Mucosa of stomach (tissue), 1 donor: Measurements from ENCODE around the gene ART5.
"Not testable (repeated sequence)": the region's sequence is repeated elsewhere in the genome, so short reads cannot be mapped to it uniquely, and the experiment has no call there.

Experiments used
- H3K27me3 ChIP-seq: one replicate; pipeline ENCODE4 v1.7.0; 2013; ENCODE audit warnings: mild to moderate bottlenecking, low read length; ENCODE audit not compliant: control insufficient read depth, insufficient read depth
- H3K36me3 ChIP-seq: one replicate; pipeline ENCODE4 v1.7.0; 2013; ENCODE audit warnings: low read length; ENCODE audit not compliant: control insufficient read depth, insufficient read depth
- H3K4me1 ChIP-seq: one replicate; pipeline ENCODE4 v1.7.0; 2013; ENCODE audit warnings: mild to moderate bottlenecking, low read length; ENCODE audit not compliant: control insufficient read depth, insufficient read depth
- H3K4me3 ChIP-seq: one replicate; pipeline ENCODE4 v1.7.0; 2013; ENCODE audit warnings: low read length
- H3K9ac ChIP-seq: one replicate; pipeline ENCODE4 v1.7.0; 2013; ENCODE audit warnings: mild to moderate bottlenecking, low read length, moderate library complexity
- H3K9me3 ChIP-seq: one replicate; pipeline ENCODE4 v1.7.0; 2013; ENCODE audit warnings: mild to moderate bottlenecking, low read length, moderate library complexity; ENCODE audit not compliant: control insufficient read depth
- donor health status: Pancreatic carcinoma.

ART5 gene

GRCh38 chr11:3667149-3668035 lies 25.6 kb upstream of the ART5 start:
- Histone ChIP-seq H3K27me3 (no peaks in the 10 kb centered on the region), H3K4me3 (no peak overlapping the region), H3K4me1 (no peaks in the 10 kb centered on the region), H3K9me3 (no peaks in the 10 kb centered on the region), H3K36me3 (peaks cover 6% of the 10 kb centered on the region), H3K9ac (no peak overlapping the region)

- Histone ChIP-seq H3K9ac (no peak overlapping the region), H3K27me3 (no peaks in the 10 kb centered on the region), H3K9me3 (no peaks in the 10 kb centered on the region), H3K36me3 (no peaks in the 10 kb centered on the region), H3K4me1 (no peaks in the 10 kb centered on the region), H3K4me3 (no peak overlapping the region)
These were observed 24.3 kb upstream of the ART5 start for GRCh38 chr11:3666023-3666530.

DNA sequence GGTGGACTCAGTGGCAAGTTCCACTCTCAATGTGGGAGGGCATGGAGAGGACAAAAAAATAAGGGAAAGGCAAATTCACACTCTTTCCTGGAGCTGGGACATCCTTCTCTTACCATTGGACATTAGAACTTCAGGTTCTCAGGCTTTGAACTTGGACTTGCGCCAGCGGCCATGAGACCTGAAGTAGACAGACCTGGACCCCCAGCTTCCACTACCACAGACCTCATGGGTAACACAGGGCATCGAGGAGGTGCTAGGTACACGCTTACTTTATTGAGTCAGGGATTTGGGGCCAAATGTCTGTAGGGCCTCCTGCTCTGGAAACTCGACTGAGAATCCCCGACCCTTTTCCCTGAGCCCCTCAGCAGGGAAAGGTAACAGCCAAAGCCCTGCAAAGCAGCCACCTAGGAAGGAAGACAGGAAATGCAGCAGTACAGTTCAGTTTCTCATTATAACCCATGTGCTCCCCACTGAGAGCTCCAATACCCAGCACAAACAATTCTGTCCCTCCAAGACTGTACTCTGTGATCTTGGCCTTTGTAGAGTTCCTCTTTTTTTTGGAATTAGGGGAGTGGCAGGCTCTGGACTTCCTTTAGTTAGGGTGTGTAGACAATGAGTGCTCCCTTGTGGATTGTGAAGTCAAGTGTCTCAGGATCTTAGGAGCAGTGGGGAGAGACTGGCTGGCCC lies 23.7 kb upstream of the ART5 start:
- no peaks in the 10 kb centered on the region for H3K27me3 ChIP-seq
- H3K36me3 ChIP-seq = no peaks in the 10 kb centered on the region
- H3K4me3 ChIP-seq = no peak overlapping the region
- no peak overlapping the region for H3K9ac ChIP-seq
- no peaks in the 10 kb centered on the region for H3K9me3 ChIP-seq
- H3K4me1 ChIP-seq = no peaks in the 10 kb centered on the region

GRCh38 chr11:3664032-3664630 lies 22.3 kb upstream of the ART5 start:
- H3K9me3 ChIP-seq = no peaks in the 10 kb centered on the region

GRCh38 chr11:3662856-3663255 lies 21.1 kb upstream of the ART5 start:
- Histone ChIP-seq H3K9ac (no peak overlapping the region), H3K4me3 (no peak overlapping the region), H3K4me1 (no peaks in the 10 kb centered on the region), H3K27me3 (no peaks in the 10 kb centered on the region), H3K9me3 (no peaks in the 10 kb centered on the region), H3K36me3 (no peaks in the 10 kb centered on the region)

More at GRCh38 chr11:3664032-3664630, 22.3 kb upstream of the ART5 start:
- Histone ChIP-seq H3K27me3 (no peaks in the 10 kb centered on the region), H3K4me3 (no peak overlapping the region), H3K36me3 (no peaks in the 10 kb centered on the region), H3K9ac (no peak overlapping the region), H3K4me1 (no peaks in the 10 kb centered on the region)

DNA sequence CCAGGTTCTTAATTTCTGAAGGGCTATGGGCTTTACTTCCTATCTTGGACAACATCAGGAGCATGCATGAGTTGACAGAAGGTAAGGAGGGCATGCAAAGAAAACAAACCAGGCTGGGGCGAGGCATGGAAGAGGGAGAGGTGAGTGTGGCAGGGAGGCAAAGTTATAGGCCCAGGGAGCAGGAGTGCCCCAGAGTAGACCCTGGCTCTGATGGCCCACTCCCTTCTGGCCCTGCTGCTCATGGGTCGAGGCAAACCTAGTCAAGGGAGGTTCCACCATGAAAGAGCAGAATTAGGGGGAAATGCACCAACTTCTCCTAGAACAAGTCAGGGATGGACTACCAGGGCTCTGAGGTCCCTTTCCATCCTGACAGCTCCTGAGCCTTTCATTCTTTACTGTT lies 19.2 kb upstream of the ART5 start:
- Histone ChIP-seq H3K4me3 (no peak overlapping the region), H3K27me3 (no peaks in the 10 kb centered on the region), H3K9me3 (no peaks in the 10 kb centered on the region), H3K9ac (no peak overlapping the region), H3K36me3 (no peaks in the 10 kb centered on the region), H3K4me1 (no peaks in the 10 kb centered on the region)

DNA sequence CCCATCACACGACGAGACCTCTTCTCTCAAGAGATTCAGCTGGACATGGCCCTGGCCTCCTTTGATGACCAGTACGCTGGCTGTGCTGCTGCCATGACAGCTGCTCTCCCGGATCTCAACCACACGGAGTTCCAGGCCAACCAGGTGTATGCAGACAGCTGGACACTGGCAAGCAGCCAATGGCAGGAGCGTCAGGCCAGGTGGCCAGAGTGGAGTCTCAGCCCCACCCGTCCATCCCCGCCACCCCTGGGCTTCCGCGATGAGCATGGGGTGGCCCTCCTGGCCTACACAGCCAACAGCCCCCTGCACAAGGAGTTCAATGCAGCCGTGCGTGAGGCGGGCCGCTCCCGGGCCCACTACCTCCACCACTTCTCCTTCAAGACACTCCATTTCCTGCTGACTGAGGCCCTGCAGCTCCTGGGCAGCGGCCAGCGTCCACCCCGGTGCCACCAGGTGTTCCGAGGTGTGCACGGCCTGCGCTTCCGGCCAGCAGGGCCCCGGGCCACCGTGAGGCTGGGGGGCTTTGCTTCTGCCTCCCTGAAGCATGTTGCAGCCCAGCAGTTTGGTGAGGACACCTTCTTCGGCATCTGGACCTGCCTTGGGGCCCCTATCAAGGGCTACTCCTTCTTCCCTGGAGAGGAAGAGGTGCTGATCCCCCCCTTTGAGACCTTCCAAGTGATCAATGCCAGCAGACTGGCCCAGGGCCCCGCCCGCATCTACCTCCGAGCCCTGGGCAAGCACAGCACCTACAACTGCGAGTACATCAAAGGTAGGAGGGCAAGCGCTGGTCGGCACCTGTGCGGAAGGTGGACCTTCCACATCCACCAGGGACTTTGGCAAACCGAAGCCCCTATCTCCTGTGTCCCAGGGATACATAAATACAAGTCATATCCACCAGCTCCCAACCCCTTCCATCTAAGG lies 18.1 kb upstream of the ART5 start:
- no peaks in the 10 kb centered on the region for H3K4me1 ChIP-seq
- no peak overlapping the region for H3K4me3 ChIP-seq
- H3K27me3 ChIP-seq = no peaks in the 10 kb centered on the region
- H3K9me3 ChIP-seq = no peaks in the 10 kb centered on the region
- no peak overlapping the region for H3K9ac ChIP-seq
- no peaks in the 10 kb centered on the region for H3K36me3 ChIP-seq

DNA sequence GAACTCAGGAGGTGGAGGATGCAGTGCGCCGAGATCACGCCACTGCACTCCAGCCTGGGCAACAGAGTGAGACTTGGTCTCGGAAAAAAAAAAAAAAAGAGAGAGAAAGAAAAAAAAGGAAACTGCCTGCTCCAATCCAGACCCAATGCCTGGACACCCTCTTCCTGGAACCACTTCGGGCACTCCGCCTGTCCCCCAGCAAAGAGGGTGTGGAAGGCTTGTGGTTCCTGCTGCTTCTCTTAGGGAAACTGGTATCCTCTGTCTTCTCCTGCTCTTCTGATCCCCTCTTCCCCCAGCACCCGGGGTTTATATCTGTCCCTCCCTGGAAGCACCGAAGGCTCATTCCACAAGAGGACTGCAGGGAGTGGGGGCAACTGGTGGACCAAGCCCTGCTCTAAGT lies 16.5 kb upstream of the ART5 start:
- no peak overlapping the region for H3K9ac ChIP-seq
- H3K9me3 ChIP-seq = no peaks in the 10 kb centered on the region
- no peaks in the 10 kb centered on the region for H3K27me3 ChIP-seq
- no peaks in the 10 kb centered on the region for H3K4me1 ChIP-seq
- no peaks in the 10 kb centered on the region for H3K36me3 ChIP-seq
- H3K4me3 ChIP-seq = no peak overlapping the region

- H3K4me1 ChIP-seq, H3K36me3 ChIP-seq, H3K9me3 ChIP-seq, H3K4me3 ChIP-seq, H3K27me3 ChIP-seq, H3K9ac ChIP-seq: not testable (repeated sequence)
These were observed 15.5 kb upstream of the ART5 start for GRCh38 chr11:3657331-3657730.

GRCh38 chr11:3655547-3655946 lies 13.8 kb upstream of the ART5 start:
- no peak overlapping the region for H3K9ac ChIP-seq
- no peak overlapping the region for H3K4me3 ChIP-seq
- H3K9me3 ChIP-seq = no peaks in the 10 kb centered on the region
- H3K36me3 ChIP-seq = no peaks in the 10 kb centered on the region
- H3K4me1 ChIP-seq = no peaks in the 10 kb centered on the region
- H3K27me3 ChIP-seq = no peaks in the 10 kb centered on the region

DNA sequence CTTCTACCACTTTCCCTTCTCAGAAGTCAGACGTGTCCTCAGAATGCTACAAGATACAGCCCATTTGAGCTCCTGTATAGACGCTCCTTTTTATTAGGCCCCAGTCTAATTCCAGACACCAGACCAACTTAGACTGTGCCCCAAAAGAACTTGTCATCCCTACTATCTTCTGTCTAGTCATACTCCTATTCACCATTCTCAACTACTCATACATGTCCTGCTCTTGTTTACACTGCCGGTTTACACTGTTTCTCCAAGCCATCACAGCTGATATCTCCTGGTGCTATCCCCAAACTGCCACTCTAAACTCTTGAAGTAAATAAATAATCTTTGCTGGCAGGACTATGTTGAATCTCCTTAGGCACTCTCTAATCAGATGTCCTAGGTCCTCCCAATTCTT lies 10.7 kb upstream of the ART5 start:
- H3K27me3 ChIP-seq, H3K4me1 ChIP-seq, H3K9ac ChIP-seq, H3K36me3 ChIP-seq, H3K4me3 ChIP-seq, H3K9me3 ChIP-seq: not testable (repeated sequence)
